ENCODE results near the gene NCKAP1. TPM values are rescaled to one million over a fixed set of nuclear protein-coding genes. Genes with fewer than 3 reads are reported as not detected.
"Not testable (repeated sequence)": the region's sequence is repeated elsewhere in the genome, so short reads cannot be mapped to it uniquely, and the experiment has no call there.

The NCKAP1 gene
- total RNA-seq, 1 experiment from 2014 or later, result 112 TPM

- Histone ChIP-seq H3K4ac (ENCODE audit: low read depth, low read length) (no peak overlapping the region), H3K4me2 (ENCODE audit: insufficient read depth, insufficient read length, low read length) (no peak overlapping the region), H3K27ac (ENCODE audit: insufficient read length, low read depth, low read length) (no peak overlapping the region), H3K18ac (ENCODE audit: insufficient read length, low read depth, low read length) (no peak overlapping the region), H3K79me2 (ENCODE audit: insufficient read depth, low read length) (no peaks in the 10 kb centered on the region), H3K79me1 (ENCODE audit: insufficient read depth, low read depth, low read length, poor library complexity, severe bottlenecking) (no peaks in the 10 kb centered on the region), H3K56ac (ENCODE audit: insufficient read length, low read depth, low read length) (no peak overlapping the region), H2BK5ac (ENCODE audit: insufficient read length, low read length) (no peak overlapping the region), H3K14ac (ENCODE audit: insufficient read depth, low read length) (no peak overlapping the region), H3K27me3 (ENCODE audit: insufficient read depth, low read length) (no peaks in the 10 kb centered on the region), H2BK120ac (ENCODE audit: low read depth, low read length, poor library complexity, severe bottlenecking) (no peak overlapping the region), H4K91ac (ENCODE audit: insufficient read length, low read depth, low read length) (no peak overlapping the region), H2AK5ac (ENCODE audit: insufficient read length, low read length) (no peak overlapping the region), H4K8ac (replicated peaks; ENCODE audit: insufficient read length, low read depth, low read length) (no peak overlapping the region), H4K5ac (ENCODE audit: insufficient read length, low read depth, low read length) (no peak overlapping the region), H3K9me3 (ENCODE audit: control insufficient read depth, low read depth, low read length) (no peaks in the 10 kb centered on the region), H3K23ac (ENCODE audit: insufficient read length, low read depth, low read length) (no peak overlapping the region), H3K9ac (ENCODE audit: extremely low read depth, insufficient read length, low read length) (no peak overlapping the region), H3T11ph (ENCODE audit: low read length) (no peak overlapping the region), H2AFZ (ENCODE audit: low read length) (no peak overlapping the region), H2BK20ac (ENCODE audit: low read depth, low read length, poor library complexity, severe bottlenecking) (no peak overlapping the region), H3K4me1 (ENCODE audit: insufficient read depth, low read length) (no peaks in the 10 kb centered on the region), H2BK15ac (ENCODE audit: low read depth, low read length) (no peak overlapping the region), H3K23me2 (ENCODE audit: insufficient read length, low read depth, low read length, poor library complexity, severe bottlenecking) (no peaks in the 10 kb centered on the region), H4K20me1 (ENCODE audit: control insufficient read depth, insufficient read depth, insufficient read length) (no peaks in the 10 kb centered on the region), H2BK12ac (ENCODE audit: insufficient read length, low read depth, low read length) (no peak overlapping the region)
- WGBS (ENCODE audit: extremely low coverage, insufficient read length, low lambda C conversion rate), result no CpG with 5 or more reads among the region's 2 CpGs
- Mint-ChIP-seq H3K4me1 (0 out of 4 replicates have a peak, but pooled peaks cover 0 to 5% of the 10 kb centered on the region in 2 experiments), H3K36me3 (ENCODE audit: insufficient read depth in 1 of 3, low read depth in 3 of 3) (peaks cover 3 to 10% (median 3%) of the 10 kb centered on the region in 3 experiments; a peak in 4 of 7 replicates), H3K9me3 (peaks cover 10 to 11% of the 10 kb centered on the region in 2 experiments), H3K27me3 (ENCODE audit: low read depth) (no peaks in the 10 kb centered on the region; the same call in 1 of the 2 replicates), H3K27ac (no peak overlapping the region), H3K4me3 (no peak overlapping the region)
- TF ChIP-seq CTCF (conservative IDR thresholded peaks at IDR 0.05), result no peak
- DNase-seq, result no peak
These were observed 154.8 kb downstream of the NCKAP1 start for GRCh38 chr2:182883451-182883850.

DNA sequence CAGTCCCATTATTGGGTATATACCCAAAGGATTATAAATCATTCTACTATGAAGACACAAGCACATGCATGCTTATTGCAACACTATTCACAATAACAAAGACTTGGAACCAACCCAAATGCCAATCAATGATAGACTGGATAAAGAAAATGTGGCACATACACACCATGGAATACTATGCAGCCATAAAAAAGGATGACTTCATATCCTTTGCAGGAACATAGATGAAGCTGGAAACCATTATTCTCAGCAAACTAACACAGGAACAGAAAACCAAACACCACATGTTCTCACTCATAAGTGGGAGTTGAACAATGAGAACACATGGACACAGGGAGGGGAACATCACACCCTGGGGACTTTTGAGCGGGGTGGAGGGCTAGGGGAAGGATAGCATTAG lies 158.2 kb downstream of the NCKAP1 start:
- DNase-seq; H2BK12ac ChIP-seq (ENCODE audit: insufficient read length, low read depth, low read length); H3K23ac ChIP-seq (ENCODE audit: insufficient read length, low read depth, low read length); H3K79me1 ChIP-seq (ENCODE audit: insufficient read depth, low read depth, low read length, poor library complexity, severe bottlenecking); H3K4me2 ChIP-seq (ENCODE audit: insufficient read depth, insufficient read length, low read length); H3K4ac ChIP-seq (ENCODE audit: low read depth, low read length); H3K4me3 Mint-ChIP-seq; H3K27me3 Mint-ChIP-seq (ENCODE audit: low read depth); H2BK120ac ChIP-seq (ENCODE audit: low read depth, low read length, poor library complexity, severe bottlenecking); H4K91ac ChIP-seq (ENCODE audit: insufficient read length, low read depth, low read length); H3K23me2 ChIP-seq (ENCODE audit: insufficient read length, low read depth, low read length, poor library complexity, severe bottlenecking); H2BK15ac ChIP-seq (ENCODE audit: low read depth, low read length); H3K9me3 ChIP-seq (ENCODE audit: control insufficient read depth, low read depth, low read length); H3K18ac ChIP-seq (ENCODE audit: insufficient read length, low read depth, low read length); H4K20me1 ChIP-seq (ENCODE audit: control insufficient read depth, insufficient read depth, insufficient read length); H3K56ac ChIP-seq (ENCODE audit: insufficient read length, low read depth, low read length); H3K27me3 ChIP-seq (ENCODE audit: insufficient read depth, low read length); H3K14ac ChIP-seq (ENCODE audit: insufficient read depth, low read length); H4K8ac ChIP-seq (replicated peaks; ENCODE audit: insufficient read length, low read depth, low read length); H4K5ac ChIP-seq (ENCODE audit: insufficient read length, low read depth, low read length); H3K9ac ChIP-seq (ENCODE audit: extremely low read depth, insufficient read length, low read length); H3K27ac ChIP-seq (ENCODE audit: insufficient read length, low read depth, low read length); H2BK20ac ChIP-seq (ENCODE audit: low read depth, low read length, poor library complexity, severe bottlenecking); H3K79me2 ChIP-seq (ENCODE audit: insufficient read depth, low read length); H3K27ac Mint-ChIP-seq; H3T11ph ChIP-seq (ENCODE audit: low read length); H2AFZ ChIP-seq (ENCODE audit: low read length); H2BK5ac ChIP-seq (ENCODE audit: insufficient read length, low read length); H2AK5ac ChIP-seq (ENCODE audit: insufficient read length, low read length); H3K4me1 ChIP-seq (ENCODE audit: insufficient read depth, low read length); H3K4me1 Mint-ChIP-seq: not testable (repeated sequence)
- Mint-ChIP-seq H3K9me3 (peaks cover 10 to 11% of the 10 kb centered on the region in 2 experiments), H3K36me3 (ENCODE audit: insufficient read depth in 1 of 3, low read depth in 3 of 3) (peaks cover 3 to 10% (median 3%) of the 10 kb centered on the region in 3 experiments; a peak in 4 of 7 replicates)
- WGBS (ENCODE audit: extremely low coverage, insufficient read length, low lambda C conversion rate), result no CpG with 5 or more reads among the region's 1 CpG

All from H9 (cell line).